Fibroblast of lung (primary cell): ENCODE measurements around the gene THRB.

Experiments
- CTCF ChIP-seq, 2 donors: IDR thresholded peaks in 1 of 2; conservative IDR thresholded peaks in 1 of 2; 1 replicate in 1 of 2; 2 replicates in 1 of 2; pipeline ENCODE4 v1.5.1; 2011 to 2012; ENCODE audit warnings: low read length in 2 of 2, control low read depth in 1 of 2, inconsistent platforms in 1 of 2, low read depth in 1 of 2, mild to moderate bottlenecking in 1 of 2
- EZH2 ChIP-seq: IDR thresholded peaks from 2 replicates; pipeline ENCODE4 v1.5.1; 2012; ENCODE audit warnings: low read length, control low read depth, mild to moderate bottlenecking; ENCODE audit errors: missing control alignments

- no peak for TF ChIP-seq CTCF (conservative IDR thresholded peaks at IDR 0.05 in 1 of 2, IDR thresholded peaks at IDR 0.05 in 1 of 2; ENCODE audit: low read depth in 1 of 2, low read length in 2 of 2)
- TF ChIP-seq EZH2: no peak
These were observed 33.7 kb downstream of the THRB start for GRCh38 chr3:24460974-24461373.
